Measurements from ENCODE around the gene TCEAL2. TPM values are rescaled to one million over a fixed set of nuclear protein-coding genes. Genes with fewer than 3 reads are reported as not detected.

The TCEAL2 gene
- total RNA-seq, 1 experiment from 2014 or later, result 3.2 TPM

DNA sequence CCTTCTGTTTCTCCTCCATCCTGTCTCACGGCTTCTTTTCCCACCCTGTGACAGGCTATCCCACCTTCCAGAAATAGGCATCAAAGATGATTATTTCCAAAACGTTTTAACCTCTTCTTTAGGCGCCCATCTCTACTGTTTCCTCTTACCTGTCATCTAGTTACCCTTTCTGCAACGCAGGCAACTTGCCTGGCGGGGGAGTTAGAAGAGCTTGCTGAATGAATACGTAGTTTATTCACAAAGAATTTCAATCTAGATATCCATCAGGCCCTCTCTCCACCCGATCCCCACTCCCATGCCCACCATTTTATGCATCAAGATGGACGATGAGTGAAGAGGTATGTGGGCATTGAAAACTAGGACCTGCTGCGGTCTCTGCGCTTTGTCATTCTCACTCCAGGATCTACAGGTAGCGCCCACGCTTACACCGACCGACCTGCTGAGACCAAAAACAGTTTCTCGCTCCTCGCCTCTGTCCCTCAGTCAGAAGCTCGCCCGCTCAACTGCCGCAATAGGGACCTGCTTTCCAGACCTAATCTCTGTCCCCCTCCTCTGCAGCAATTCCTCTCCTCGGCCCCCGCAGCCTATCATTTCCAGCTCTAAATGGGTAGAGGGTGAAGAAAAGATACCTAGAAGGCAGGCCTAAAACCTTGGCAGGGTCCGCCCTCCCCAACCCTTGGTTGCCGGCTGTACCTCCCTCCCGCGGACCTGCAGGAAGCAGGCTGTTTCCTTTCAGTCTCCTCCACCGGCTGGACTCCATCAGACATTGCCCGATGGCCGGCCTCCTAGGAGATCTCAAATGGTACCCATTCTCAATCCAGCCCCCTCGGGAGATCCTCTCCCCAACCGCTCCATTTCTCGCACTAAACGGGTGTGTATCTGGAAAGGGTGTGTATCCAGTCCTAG lies 29.7 kb downstream of the TCEAL2 start:
- H3K4me3 ChIP-seq (ENCODE audit: insufficient read depth, low read depth, low read length), result peak overlapping the region; percentile 41
- DNase-seq, result no peak
- H3K36me3 ChIP-seq (replicated peaks; ENCODE audit: control insufficient read depth, insufficient read depth, low read length), result no peaks in the 10 kb centered on the region
- no peaks in the 10 kb centered on the region for H3K27me3 ChIP-seq (ENCODE audit: control insufficient read depth, insufficient read depth, low read length)

DNA sequence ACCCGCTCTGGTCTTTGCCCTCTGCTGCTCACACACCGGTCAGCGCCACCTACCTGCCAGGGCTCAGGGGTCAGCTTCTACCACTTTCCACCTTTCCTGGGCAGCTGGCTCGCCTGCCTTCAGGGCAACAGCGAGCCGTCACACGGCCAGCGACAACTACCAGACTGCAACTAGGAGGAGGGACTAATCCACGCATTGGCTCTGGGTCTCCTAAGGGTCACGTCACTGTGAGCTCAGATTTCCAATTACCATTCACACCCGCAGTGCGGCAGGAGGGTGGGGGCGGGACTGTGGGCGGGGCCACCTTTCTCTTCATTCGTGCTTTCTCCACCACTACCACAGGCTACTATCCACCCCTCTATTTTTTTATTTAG lies 30.3 kb downstream of the TCEAL2 start, which contains the start of gene BEX5:
Gene BEX5 (minus strand): TSS at position 172 of the 374 bp plus-strand sequence. CDS start 1,712 bp downstream, outside the sequence.
- DNase-seq, result peak; percentile 42
- H3K36me3 ChIP-seq (replicated peaks; ENCODE audit: control insufficient read depth, insufficient read depth, low read length), result no peaks in the 10 kb centered on the region
- H3K27me3 ChIP-seq (ENCODE audit: control insufficient read depth, insufficient read depth, low read length), result no peaks in the 10 kb centered on the region
- peak within 1 kb of the TSS; percentile 41 for H3K4me3 ChIP-seq (ENCODE audit: insufficient read depth, low read depth, low read length)

Other genes with a start within 250 kb of the TCEAL2 start
- 0.87 and 3.3 TPM in 2 replicates for gene ZMAT1, start 193.7 kb upstream of the TCEAL2 start, total RNA-seq (2014; rRNA removed; shearing (Covaris generic))
- not detected in 2 replicates for gene TCEAL6, start 16.8 kb downstream of the TCEAL2 start, total RNA-seq (2014; rRNA removed; shearing (Covaris generic))
- gene BEX5, start 30.3 kb downstream of the TCEAL2 start, total RNA-seq (2014; rRNA removed; shearing (Covaris generic)), result 5.5 and 8.6 TPM in 2 replicates
- 0.28 TPM in 1 of 2 replicates, not detected in the other for gene TCP11X1, start 89.6 kb downstream of the TCEAL2 start, total RNA-seq (2014; rRNA removed; shearing (Covaris generic))
- gene NXF2, start 121.5 kb downstream of the TCEAL2 start, total RNA-seq (2014; rRNA removed; shearing (Covaris generic)), result 0.11 TPM in 1 of 2 replicates, not detected in the other

Data from H7 (cell line).